Effector memory CD4-positive, alpha-beta T cell (primary cell): ENCODE data around the gene LPAR6.
A peak's percentile ranks its signal among the peaks of the same experiment; 100 is the strongest.
"Not testable (repeated sequence)": the region's sequence is repeated elsewhere in the genome, so short reads cannot be mapped to it uniquely, and the experiment has no call there.

Experiments
- DNase-seq, 3 donors: peaks; one replicate each; pipeline ENCODE4 v3.0.0-alpha.2; 2020
- H3K27ac ChIP-seq: 2 replicates; pipeline ENCODE4 v1.7.0; 2013; ENCODE audit warnings: mild to moderate bottlenecking, low read length, moderate library complexity; ENCODE audit not compliant: insufficient read depth, poor library complexity, severe bottlenecking
- H3K27me3 ChIP-seq: replicated peaks from 2 replicates; pipeline ENCODE4 v1.7.0; 2013; ENCODE audit warnings: mild to moderate bottlenecking, low read length; ENCODE audit not compliant: insufficient read depth, control insufficient read depth, poor library complexity, severe bottlenecking
- H3K36me3 ChIP-seq: 2 replicates; pipeline ENCODE4 v1.7.0; 2013; ENCODE audit warnings: mild to moderate bottlenecking, low read length, moderate library complexity; ENCODE audit not compliant: control insufficient read depth, insufficient read depth
- H3K4me1 ChIP-seq: 2 replicates; pipeline ENCODE4 v1.7.0; 2013; ENCODE audit warnings: low read length, mild to moderate bottlenecking; ENCODE audit not compliant: control insufficient read depth, insufficient read depth, poor library complexity, severe bottlenecking
- H3K4me3 ChIP-seq: 2 replicates; pipeline ENCODE4 v1.7.0; 2013; ENCODE audit warnings: low read length, low read depth, mild to moderate bottlenecking; ENCODE audit not compliant: insufficient read depth, poor library complexity, severe bottlenecking
- H3K9me3 ChIP-seq: 2 replicates; pipeline ENCODE4 v1.7.0; 2013; ENCODE audit warnings: mild to moderate bottlenecking, low read length, moderate library complexity; ENCODE audit not compliant: control insufficient read depth
- total RNA-seq, 3 donors: gene quantifications; one replicate each; lab custom pipeline; 2026; lab: John Stamatoyannopoulos, UW

The LPAR6 gene, protein sequence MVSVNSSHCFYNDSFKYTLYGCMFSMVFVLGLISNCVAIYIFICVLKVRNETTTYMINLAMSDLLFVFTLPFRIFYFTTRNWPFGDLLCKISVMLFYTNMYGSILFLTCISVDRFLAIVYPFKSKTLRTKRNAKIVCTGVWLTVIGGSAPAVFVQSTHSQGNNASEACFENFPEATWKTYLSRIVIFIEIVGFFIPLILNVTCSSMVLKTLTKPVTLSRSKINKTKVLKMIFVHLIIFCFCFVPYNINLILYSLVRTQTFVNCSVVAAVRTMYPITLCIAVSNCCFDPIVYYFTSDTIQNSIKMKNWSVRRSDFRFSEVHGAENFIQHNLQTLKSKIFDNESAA
- 45.9 to 167 (median 59.6) reads per million in 3 donors for total RNA-seq

DNA sequence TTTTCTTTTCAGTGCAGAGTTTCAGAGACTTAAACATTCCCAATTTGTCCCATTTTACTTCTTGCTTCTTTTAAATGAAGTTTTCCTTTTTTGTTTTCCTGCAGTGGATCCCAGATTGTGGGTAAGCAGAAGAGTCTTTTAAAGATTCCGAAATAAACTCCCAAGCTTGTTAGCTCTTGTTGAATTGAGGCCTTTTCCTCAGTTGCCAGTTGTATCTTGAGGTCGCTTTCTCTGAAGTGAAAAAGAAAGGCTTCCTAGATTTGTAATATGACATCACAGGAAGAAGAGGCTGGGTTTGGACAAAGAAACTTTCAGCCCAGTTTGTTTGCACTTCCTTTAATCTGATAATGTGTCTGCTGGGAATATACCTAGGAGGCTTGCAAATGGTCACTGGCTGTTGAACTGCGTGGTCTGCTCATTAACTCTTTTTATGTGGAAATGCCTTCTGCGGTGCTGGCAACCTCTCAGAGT, at the start of gene LPAR6:
TSS of gene LPAR6 (minus strand) at position 233 of the 471 bp plus-strand sequence. CDS start 690 bp downstream, outside the sequence.
- H3K9me3 ChIP-seq, result no peaks in the 10 kb centered on the region
- peak within 1 kb of the TSS; percentile 85 for H3K27ac ChIP-seq
- DNase-seq, result no peak
- no peaks in the 10 kb centered on the region for H3K27me3 ChIP-seq
- no peaks in the 10 kb centered on the region for H3K36me3 ChIP-seq
- peak within 1 kb of the TSS; percentile 80 for H3K4me3 ChIP-seq
- H3K4me1 ChIP-seq, result peaks cover 7% of the 10 kb centered on the region

DNA sequence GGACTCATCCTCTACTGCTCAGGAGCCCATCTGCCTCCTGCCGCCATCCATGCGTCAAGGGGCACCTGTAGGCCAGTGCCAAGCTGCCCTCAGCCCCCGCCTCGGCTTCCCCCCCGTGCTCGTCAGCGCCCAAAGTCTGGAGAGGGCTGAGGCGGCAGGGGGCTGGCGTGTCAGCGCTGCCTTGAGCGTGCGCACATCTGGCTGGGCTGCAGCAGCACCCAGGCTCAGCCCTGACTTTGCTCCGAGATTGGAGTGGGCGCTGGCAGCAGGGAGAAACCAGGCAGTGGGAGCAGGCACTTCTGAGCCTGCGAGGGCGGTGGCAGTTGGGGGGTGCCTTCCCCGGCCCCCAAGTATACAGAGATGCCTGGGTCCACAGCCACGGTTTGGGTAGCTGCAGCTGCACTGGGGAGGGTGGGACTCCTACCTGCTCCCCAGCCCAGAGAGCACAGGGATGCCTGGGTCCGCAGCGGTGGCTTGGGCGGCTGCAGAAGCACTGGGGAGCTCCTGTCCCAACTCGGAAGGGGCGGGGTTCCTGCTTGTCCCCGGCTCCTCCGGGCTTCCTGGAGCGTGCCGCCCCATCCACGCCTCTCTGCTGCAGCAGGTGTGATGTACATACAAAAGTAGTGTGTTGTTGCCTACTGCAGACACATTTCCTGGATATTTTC, 44.8 kb upstream of the LPAR6 start:
- no peak overlapping the region for H3K4me3 ChIP-seq
- no peak overlapping the region for H3K27ac ChIP-seq
- H3K9me3 ChIP-seq, result no peaks in the 10 kb centered on the region
- no peaks in the 10 kb centered on the region for H3K4me1 ChIP-seq
- DNase-seq, result no peak
- H3K36me3 ChIP-seq, result peaks cover 14% of the 10 kb centered on the region
- no peaks in the 10 kb centered on the region for H3K27me3 ChIP-seq

DNA sequence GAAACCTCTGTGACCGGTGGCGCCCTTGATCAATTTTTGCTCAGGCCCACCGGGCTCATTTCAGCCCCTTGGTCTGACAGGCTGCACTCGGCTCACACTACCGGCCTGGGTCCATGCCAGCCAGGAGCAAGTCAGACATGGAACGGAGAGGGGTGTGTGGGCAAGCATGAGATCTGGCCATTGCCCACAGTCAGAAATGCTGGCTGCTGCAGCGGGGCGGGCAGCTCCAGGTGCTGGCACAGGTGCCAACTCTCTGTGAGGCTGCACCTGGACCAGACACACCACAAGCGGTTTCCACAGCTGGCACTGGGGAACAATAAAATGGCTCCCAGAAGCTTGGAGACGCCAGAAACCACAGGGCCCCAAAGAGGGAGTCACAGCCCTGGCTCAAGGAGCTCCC, 43.6 kb upstream of the LPAR6 start:
- no peak for DNase-seq
- no peaks in the 10 kb centered on the region for H3K9me3 ChIP-seq
- H3K4me1 ChIP-seq, result no peaks in the 10 kb centered on the region
- no peaks in the 10 kb centered on the region for H3K27me3 ChIP-seq
- no peak overlapping the region for H3K27ac ChIP-seq
- no peak overlapping the region for H3K4me3 ChIP-seq
- peaks cover 14% of the 10 kb centered on the region for H3K36me3 ChIP-seq

DNA sequence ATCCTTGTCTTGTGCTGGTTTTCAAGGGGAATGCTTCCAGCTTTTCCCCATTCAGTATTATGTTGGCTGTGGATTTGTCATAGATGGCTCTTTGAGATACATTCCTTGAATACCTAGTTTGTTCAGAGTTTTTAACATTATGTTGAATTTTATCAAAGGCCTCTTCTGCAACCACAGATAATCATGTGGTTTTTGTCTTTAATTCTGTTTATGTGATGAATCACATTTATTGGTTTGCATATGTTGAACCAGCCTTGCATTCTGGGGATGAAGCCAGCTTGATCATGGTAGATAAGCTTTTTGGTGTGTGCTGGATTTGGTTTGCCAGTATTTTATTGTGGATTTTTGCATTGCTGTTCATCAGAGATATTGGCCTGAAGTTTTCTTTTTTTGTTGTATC, 38.3 kb upstream of the LPAR6 start:
- H3K4me3 ChIP-seq, H3K4me1 ChIP-seq, H3K36me3 ChIP-seq, DNase-seq, H3K27me3 ChIP-seq, H3K27ac ChIP-seq, H3K9me3 ChIP-seq: not testable (repeated sequence)

DNA sequence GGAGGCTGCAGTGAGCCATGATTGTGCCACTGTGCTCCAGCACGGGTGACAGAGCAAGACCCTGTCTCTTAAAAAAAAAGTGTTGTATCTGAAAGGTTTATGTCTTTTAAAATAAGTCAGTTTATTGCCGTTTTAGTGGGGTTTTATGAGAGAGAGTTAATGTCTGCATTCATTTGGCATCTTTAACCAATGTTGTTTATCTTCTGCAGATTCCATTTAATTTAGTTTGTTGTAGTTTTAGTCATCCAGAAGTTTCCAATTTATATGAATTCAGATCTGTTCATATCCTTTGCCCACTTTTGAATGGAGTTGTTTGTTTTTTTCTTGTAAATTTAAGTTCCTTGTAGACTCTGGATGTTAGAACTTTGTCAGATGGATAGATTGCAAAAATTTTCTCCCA, 36.7 kb upstream of the LPAR6 start:
- no peak for DNase-seq
- Histone ChIP-seq H3K4me1 (peaks cover 9% of the 10 kb centered on the region), H3K27ac (no peak overlapping the region), H3K36me3 (no peaks in the 10 kb centered on the region), H3K27me3 (no peaks in the 10 kb centered on the region), H3K9me3 (peaks cover 9% of the 10 kb centered on the region), H3K4me3 (no peak overlapping the region)

DNA sequence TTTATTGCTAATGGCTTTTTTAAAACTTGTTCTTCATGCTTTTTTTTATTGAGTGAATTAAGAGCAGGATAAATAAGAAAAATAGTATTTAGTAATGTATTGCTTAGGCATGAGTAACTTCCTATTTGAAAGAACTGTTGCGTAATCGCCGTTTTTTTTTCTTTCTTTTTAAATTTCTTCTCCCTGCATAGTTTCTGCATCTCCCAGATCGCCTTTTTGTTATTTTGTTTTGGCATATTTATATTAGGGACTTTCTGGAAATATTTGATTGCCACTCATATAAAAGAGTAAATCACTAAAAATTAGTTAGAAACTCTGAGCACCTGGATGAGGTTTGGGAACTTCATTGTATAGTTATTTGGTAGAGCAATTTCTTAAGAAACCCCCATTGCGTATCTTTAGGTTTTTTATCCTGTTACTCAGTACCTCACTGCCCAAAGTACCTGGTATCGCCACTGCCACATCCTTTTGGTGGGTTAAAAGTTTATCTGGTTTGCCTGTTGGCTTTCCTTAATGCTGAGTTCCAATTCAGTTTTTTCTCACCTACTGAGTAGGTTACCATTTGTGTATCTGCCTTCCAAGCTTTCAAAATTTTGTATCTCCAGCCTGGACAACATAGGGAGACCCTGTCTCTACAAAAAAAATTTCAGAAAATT, 36.2 kb upstream of the LPAR6 start:
- H3K36me3 ChIP-seq, result no peaks in the 10 kb centered on the region
- no peak overlapping the region for H3K27ac ChIP-seq
- peaks cover 9% of the 10 kb centered on the region for H3K4me1 ChIP-seq
- peaks cover 9% of the 10 kb centered on the region for H3K9me3 ChIP-seq
- H3K4me3 ChIP-seq, result peak overlapping the region; percentile 34
- no peak for DNase-seq
- H3K27me3 ChIP-seq, result no peaks in the 10 kb centered on the region

DNA sequence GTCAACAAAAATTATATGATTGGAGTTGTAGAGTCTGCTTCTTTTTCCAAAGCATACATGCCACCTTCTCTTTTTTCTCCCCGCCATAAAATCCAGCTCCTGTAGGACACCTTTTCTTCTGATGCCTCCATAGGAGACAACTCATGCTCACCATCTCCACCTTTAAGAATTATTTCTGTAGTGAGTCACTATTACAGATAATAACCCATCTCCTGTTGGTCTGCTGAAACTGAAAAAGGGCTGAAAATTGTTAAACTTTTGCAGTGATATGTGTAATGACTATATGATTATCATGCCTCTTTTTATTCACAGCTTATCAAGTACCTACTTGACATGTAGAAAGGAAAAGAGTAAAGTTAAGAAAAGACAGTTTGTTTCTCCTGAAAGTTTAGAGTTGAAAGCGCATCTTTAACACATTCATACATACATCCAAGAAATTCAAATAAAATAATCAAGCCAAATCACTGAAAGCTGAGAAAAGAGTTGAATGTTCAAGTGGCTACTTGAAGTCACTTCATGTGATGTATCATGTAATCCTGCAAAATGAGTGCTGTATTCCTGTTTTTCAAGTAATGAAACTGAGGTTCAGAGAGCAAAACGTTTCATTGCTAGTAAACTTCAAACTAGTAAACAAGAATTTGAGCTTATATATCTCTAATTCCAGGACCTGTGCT, 35.5 kb upstream of the LPAR6 start:
- peak overlapping the region; percentile 34 for H3K4me3 ChIP-seq
- H3K27ac ChIP-seq, result no peak overlapping the region
- no peaks in the 10 kb centered on the region for H3K36me3 ChIP-seq
- no peak for DNase-seq
- H3K27me3 ChIP-seq, result no peaks in the 10 kb centered on the region
- H3K4me1 ChIP-seq, result peaks cover 9% of the 10 kb centered on the region
- H3K9me3 ChIP-seq, result peaks cover 9% of the 10 kb centered on the region

DNA sequence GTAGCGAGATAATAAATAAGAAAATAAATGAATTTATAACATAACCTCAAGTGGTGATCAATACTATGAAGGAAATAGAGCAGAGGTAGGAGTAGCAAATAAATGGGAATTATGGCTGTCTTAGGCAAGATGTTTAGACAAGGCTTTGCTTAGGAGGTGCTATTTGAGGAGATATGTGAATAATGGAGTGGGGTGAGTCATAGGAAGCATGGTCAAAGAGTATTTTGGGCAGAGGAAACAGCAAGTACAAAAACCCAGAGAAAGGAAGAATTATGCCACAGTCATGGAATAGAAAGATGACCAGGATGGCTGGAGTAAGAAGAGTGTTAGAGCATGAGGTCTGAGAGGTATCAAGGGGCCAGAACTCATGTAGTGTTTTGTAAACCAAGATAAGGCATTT, 33.6 kb upstream of the LPAR6 start:
- no peaks in the 10 kb centered on the region for H3K27me3 ChIP-seq
- no peaks in the 10 kb centered on the region for H3K36me3 ChIP-seq
- H3K4me3 ChIP-seq, result no peak overlapping the region
- no peak overlapping the region for H3K27ac ChIP-seq
- DNase-seq, result no peak
- peaks cover 13% of the 10 kb centered on the region for H3K4me1 ChIP-seq
- H3K9me3 ChIP-seq, result peaks cover 9% of the 10 kb centered on the region

DNA sequence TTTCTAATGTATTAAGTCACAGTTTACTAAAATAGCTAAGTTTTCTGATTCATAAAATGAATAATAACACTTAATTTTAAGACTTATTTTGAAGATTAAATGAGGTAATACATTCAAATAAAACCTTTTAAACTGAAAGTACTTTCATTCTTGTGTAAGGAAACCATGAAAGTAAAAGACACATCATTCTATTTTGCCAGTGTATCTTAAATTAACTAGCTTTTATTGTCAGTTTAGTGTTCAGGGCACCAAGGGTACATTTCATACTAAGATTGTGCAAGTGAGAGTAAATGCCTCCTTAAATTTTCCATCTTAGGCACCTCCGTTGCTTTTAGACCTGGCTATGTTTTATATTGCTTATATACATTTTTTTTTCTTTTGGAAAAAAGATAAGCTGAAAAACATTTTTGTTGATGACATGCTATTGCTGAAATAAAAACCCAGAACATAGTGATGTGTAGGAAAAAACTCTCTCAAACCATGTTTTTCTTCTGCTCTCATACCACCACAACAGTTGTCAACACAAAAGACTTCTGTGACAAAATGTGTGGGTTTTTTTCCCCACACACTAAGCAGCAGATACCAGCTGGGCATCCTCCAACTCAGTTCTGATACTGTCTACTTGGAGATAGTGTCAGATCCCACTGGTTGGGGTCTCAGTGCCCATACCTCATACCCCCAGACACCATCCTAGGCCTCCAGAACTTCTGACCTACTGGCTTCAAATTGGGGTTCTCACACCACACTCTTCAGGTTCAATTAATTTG, 30.7 kb upstream of the LPAR6 start:
- H3K27ac ChIP-seq, result no peak overlapping the region
- no peaks in the 10 kb centered on the region for H3K27me3 ChIP-seq
- no peak overlapping the region for H3K4me3 ChIP-seq
- H3K9me3 ChIP-seq, result no peaks in the 10 kb centered on the region
- H3K36me3 ChIP-seq, result no peaks in the 10 kb centered on the region
- DNase-seq, result no peak
- peaks cover 13% of the 10 kb centered on the region for H3K4me1 ChIP-seq
